HL-60 (cell line): ENCODE results near the gene SERPINA4.

Experiments
- GABPA ChIP-seq: IDR thresholded peaks from 2 replicates; pipeline ENCODE4 v1.6.1; 2012; ENCODE audit warnings: low read depth
- POLR2AphosphoS5 ChIP-seq: IDR thresholded peaks from 2 replicates; pipeline ENCODE4 v1.6.1; 2012; ENCODE audit warnings: low read depth
- SPI1 ChIP-seq: IDR thresholded peaks from 2 replicates; pipeline ENCODE4 v1.6.1; 2012; ENCODE audit warnings: low read depth, mild to moderate bottlenecking, borderline replicate concordance
- TF ChIP-seq, protein P1 (sequence below): IDR thresholded peaks from one replicate; pipeline ENCODE4 v1.5.1; 2011; ENCODE audit warnings: low read length, control low read depth, inconsistent platforms; ENCODE audit not compliant: insufficient read depth
- TF ChIP-seq, protein P2 (sequence below): IDR thresholded peaks from 2 replicates; pipeline ENCODE4 v1.6.1; 2012; ENCODE audit warnings: low read depth; ENCODE audit not compliant: insufficient replicate concordance

DNA sequence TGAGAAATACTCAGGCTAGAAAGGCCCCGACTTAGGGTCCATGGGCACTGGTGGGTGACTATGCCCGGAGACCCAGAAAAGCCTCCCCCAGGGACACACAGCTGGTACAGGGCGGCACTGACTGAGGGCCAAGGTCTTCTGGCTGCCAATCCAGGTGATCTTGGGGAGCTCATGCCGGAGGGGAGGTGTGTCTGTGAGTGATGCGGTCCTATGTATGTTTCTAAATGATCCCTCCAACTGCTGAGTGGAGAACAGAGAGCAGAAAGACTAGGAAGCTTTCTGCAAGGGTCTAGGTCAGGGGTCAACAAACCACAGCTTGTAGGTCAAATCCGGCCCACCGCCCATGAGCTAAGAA lies 391 bp downstream of the SERPINA4 start:
- TF ChIP-seq, protein P1, sequence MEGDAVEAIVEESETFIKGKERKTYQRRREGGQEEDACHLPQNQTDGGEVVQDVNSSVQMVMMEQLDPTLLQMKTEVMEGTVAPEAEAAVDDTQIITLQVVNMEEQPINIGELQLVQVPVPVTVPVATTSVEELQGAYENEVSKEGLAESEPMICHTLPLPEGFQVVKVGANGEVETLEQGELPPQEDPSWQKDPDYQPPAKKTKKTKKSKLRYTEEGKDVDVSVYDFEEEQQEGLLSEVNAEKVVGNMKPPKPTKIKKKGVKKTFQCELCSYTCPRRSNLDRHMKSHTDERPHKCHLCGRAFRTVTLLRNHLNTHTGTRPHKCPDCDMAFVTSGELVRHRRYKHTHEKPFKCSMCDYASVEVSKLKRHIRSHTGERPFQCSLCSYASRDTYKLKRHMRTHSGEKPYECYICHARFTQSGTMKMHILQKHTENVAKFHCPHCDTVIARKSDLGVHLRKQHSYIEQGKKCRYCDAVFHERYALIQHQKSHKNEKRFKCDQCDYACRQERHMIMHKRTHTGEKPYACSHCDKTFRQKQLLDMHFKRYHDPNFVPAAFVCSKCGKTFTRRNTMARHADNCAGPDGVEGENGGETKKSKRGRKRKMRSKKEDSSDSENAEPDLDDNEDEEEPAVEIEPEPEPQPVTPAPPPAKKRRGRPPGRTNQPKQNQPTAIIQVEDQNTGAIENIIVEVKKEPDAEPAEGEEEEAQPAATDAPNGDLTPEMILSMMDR = no peak
- TF ChIP-seq GABPA (no peak), POLR2AphosphoS5 (no peak), SPI1 (no peak)
- TF ChIP-seq, protein P2, sequence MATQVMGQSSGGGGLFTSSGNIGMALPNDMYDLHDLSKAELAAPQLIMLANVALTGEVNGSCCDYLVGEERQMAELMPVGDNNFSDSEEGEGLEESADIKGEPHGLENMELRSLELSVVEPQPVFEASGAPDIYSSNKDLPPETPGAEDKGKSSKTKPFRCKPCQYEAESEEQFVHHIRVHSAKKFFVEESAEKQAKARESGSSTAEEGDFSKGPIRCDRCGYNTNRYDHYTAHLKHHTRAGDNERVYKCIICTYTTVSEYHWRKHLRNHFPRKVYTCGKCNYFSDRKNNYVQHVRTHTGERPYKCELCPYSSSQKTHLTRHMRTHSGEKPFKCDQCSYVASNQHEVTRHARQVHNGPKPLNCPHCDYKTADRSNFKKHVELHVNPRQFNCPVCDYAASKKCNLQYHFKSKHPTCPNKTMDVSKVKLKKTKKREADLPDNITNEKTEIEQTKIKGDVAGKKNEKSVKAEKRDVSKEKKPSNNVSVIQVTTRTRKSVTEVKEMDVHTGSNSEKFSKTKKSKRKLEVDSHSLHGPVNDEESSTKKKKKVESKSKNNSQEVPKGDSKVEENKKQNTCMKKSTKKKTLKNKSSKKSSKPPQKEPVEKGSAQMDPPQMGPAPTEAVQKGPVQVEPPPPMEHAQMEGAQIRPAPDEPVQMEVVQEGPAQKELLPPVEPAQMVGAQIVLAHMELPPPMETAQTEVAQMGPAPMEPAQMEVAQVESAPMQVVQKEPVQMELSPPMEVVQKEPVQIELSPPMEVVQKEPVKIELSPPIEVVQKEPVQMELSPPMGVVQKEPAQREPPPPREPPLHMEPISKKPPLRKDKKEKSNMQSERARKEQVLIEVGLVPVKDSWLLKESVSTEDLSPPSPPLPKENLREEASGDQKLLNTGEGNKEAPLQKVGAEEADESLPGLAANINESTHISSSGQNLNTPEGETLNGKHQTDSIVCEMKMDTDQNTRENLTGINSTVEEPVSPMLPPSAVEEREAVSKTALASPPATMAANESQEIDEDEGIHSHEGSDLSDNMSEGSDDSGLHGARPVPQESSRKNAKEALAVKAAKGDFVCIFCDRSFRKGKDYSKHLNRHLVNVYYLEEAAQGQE = no peak
